Measurements from ENCODE around the gene COQ7. TPM values are rescaled to one million over a fixed set of nuclear protein-coding genes. Genes with fewer than 3 reads are reported as not detected.

COQ7 gene
- polyA plus RNA-seq, 1 experiment, result 14.2 TPM

DNA sequence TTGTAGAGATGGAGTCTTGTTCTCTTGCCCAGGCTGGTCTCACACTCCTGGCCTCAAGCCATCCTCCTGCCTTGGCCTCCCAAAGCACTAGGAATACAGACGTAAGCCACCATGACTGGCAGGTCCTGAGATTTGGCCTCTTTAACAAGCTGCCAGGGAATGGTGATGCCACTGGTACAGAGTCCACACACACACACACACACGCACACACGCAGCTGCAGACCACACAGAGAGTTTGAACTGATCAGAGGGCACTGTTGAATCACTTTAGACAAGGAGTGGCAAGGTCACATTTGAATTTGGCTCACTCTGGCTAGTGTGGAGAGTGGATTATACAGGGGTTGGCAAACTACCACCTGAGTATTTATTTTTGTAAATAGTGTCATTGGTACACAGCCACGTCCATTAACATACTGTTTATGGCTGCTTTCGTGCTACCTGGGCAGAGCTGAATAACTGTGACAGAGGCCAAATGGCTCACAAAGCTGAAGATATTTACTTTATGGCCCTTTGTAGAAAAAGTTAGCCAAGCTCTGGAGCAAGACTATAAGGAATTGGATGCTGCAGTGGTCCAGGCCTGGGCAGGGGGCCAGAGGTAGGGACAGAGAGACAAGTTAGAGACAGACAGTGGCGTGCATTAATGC, 56.2 kb downstream of the COQ7 start:
- peaks cover 6% of the 10 kb centered on the region for H3K9me3 ChIP-seq (ENCODE audit: control insufficient read depth, insufficient read depth, low read length)
- ChIA-PET POLR2A (no interaction called here), CTCF (no interaction called here)
- no peak for DNase-seq (ENCODE audit: low read depth, low spot score)
- TF ChIP-seq, protein P1, sequence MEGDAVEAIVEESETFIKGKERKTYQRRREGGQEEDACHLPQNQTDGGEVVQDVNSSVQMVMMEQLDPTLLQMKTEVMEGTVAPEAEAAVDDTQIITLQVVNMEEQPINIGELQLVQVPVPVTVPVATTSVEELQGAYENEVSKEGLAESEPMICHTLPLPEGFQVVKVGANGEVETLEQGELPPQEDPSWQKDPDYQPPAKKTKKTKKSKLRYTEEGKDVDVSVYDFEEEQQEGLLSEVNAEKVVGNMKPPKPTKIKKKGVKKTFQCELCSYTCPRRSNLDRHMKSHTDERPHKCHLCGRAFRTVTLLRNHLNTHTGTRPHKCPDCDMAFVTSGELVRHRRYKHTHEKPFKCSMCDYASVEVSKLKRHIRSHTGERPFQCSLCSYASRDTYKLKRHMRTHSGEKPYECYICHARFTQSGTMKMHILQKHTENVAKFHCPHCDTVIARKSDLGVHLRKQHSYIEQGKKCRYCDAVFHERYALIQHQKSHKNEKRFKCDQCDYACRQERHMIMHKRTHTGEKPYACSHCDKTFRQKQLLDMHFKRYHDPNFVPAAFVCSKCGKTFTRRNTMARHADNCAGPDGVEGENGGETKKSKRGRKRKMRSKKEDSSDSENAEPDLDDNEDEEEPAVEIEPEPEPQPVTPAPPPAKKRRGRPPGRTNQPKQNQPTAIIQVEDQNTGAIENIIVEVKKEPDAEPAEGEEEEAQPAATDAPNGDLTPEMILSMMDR (IDR thresholded peaks at IDR 0.05; ENCODE audit: low read depth, low read length), result no peak
- H3K4me3 ChIP-seq (ENCODE audit: low read depth, low read length), result no peak overlapping the region
- no peak overlapping the region for H3K27ac ChIP-seq (ENCODE audit: low read depth, low read length)
- no peaks in the 10 kb centered on the region for H3K27me3 ChIP-seq (ENCODE audit: control insufficient read depth, insufficient read depth, low read length)

DNA sequence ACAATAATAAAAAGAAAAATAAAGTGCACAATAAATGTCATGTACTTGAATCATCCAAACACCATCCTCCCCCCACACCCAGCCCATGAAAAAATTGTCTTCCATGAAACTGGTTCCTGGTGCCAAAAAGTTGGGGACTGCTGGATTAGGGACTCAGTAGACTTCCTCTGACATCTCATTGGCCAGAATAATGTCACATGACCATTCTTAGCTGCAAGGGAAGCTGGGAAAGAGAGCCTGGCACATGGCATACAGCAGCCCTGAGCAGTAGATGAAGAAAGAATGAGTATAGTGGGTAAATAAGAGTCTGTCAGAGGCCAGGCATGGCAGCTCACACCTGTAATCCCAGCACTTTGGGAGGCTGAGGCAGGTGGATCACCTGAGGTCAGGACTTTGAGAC, 58.9 kb downstream of the COQ7 start:
- Histone ChIP-seq H3K27me3 (ENCODE audit: control insufficient read depth, insufficient read depth, low read length) (no peaks in the 10 kb centered on the region), H3K27ac (ENCODE audit: low read depth, low read length) (no peak overlapping the region), H3K9me3 (ENCODE audit: control insufficient read depth, insufficient read depth, low read length) (peaks cover 6% of the 10 kb centered on the region), H3K4me3 (ENCODE audit: low read depth, low read length) (no peak overlapping the region)
- DNase-seq (ENCODE audit: low read depth, low spot score), result no peak
- ChIA-PET CTCF (interaction anchor here (1.0 kb wide), 1 partner anchor 54 kb away, joined by 3 read pairs; no protein-coding TSS in a partner anchor), POLR2A (no interaction called here)
- TF ChIP-seq, protein P1 (IDR thresholded peaks at IDR 0.05; ENCODE audit: low read depth, low read length), result no peak

DNA sequence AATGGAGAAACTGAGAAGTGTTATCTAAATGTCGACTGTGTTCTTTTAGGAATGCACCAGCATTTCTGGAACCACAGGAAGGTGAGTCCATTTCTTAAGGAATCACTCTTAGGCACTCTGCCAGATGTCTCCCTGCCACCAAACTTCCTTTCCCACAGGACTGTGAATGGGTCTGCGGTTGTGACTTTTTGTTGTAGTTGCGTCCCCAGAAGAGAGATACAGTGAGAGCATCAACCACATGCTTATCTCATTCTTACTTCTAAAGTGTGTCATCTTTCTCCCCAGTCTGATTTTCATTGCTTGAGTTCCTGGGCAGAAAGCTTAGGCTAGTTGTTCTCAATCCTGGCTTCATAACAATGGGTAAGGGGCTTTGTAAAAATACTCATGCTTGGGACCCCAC, 59.8 kb downstream of the COQ7 start:
- POLR2A ChIA-PET, result no interaction called here
- Histone ChIP-seq H3K4me3 (ENCODE audit: low read depth, low read length) (no peak overlapping the region), H3K27me3 (ENCODE audit: control insufficient read depth, insufficient read depth, low read length) (no peaks in the 10 kb centered on the region), H3K27ac (ENCODE audit: low read depth, low read length) (no peak overlapping the region), H3K9me3 (ENCODE audit: control insufficient read depth, insufficient read depth, low read length) (peaks cover 6% of the 10 kb centered on the region)
- TF ChIP-seq, protein P1 (IDR thresholded peaks at IDR 0.05; ENCODE audit: low read depth, low read length), result no peak
- CTCF ChIA-PET, result no interaction called here
- no peak for DNase-seq (ENCODE audit: low read depth, low spot score)

DNA sequence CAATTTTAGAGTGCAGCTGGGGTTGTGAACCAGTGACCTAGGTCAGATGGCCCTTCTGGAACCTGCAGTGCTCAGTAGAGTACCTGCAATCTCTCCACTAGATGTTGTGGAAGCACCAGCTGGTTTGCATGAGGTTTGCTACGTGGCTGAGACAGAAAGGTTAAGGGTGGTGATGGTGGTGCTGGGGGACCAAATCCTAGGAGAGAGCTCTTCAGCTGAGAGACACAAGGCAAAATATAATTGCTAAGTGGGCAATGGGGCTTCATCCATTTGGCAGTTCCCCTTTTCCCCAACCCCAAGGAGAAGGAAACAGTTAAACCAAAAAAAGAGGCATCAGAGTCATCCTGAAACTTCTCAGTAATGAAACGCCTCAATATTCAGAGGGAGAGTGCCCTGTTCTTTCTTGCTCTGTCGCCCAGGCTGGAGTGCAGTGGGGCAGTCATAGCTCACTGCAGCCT, 60.3 kb downstream of the COQ7 start:
- ChIA-PET CTCF (no interaction called here), POLR2A (interaction anchor here (0.5 kb wide), 1 partner anchor 9 kb away, joined by 4 read pairs; no protein-coding TSS in a partner anchor)
- H3K27ac ChIP-seq (ENCODE audit: low read depth, low read length), result no peak overlapping the region
- no peak for DNase-seq (ENCODE audit: low read depth, low spot score)
- H3K4me3 ChIP-seq (ENCODE audit: low read depth, low read length), result no peak overlapping the region
- H3K27me3 ChIP-seq (ENCODE audit: control insufficient read depth, insufficient read depth, low read length), result no peaks in the 10 kb centered on the region
- TF ChIP-seq, protein P1 (IDR thresholded peaks at IDR 0.05; ENCODE audit: low read depth, low read length), result no peak
- peaks cover 6% of the 10 kb centered on the region for H3K9me3 ChIP-seq (ENCODE audit: control insufficient read depth, insufficient read depth, low read length)

DNA sequence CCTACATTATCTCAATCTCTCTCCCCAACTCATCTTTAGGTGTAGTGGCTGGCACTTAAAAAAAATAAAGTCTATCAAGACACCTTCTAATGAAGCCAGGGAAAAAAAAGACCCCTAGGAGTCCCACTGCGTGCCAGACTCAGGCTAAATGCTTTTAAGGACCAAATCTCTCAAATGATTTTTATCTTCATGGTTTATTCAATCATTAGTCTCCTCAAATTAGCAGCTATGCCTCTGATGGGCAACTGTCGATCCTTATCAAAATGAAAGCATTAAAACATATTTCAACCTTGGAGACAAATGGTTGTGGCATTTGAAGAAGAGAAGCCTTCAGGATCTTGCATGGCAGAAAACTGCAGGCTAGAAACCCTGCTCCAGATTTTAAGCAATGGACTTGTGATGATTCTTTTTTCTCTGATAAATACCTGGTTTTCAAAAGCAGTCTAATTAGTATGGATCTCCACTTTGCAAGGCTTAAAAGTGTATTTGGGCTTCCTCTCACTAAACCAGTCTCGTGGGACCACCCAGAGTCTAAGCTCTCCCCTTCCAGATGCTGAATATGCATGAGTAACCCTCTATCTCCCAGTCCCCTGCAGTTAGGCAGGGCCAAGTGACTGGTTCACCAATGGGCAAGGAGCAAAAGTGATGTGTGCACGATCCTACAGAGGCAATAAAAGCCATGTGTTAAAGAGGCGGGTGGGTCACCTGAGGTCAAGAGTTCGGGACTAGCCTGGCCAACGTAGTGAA, 61.2 kb downstream of the COQ7 start:
- H3K27ac ChIP-seq (ENCODE audit: low read depth, low read length), result no peak overlapping the region
- no peak for DNase-seq (ENCODE audit: low read depth, low spot score)
- peaks cover 6% of the 10 kb centered on the region for H3K9me3 ChIP-seq (ENCODE audit: control insufficient read depth, insufficient read depth, low read length)
- ChIA-PET CTCF (no interaction called here), POLR2A (no interaction called here)
- no peaks in the 10 kb centered on the region for H3K27me3 ChIP-seq (ENCODE audit: control insufficient read depth, insufficient read depth, low read length)
- no peak overlapping the region for H3K4me3 ChIP-seq (ENCODE audit: low read depth, low read length)
- TF ChIP-seq, protein P1 (IDR thresholded peaks at IDR 0.05; ENCODE audit: low read depth, low read length), result no peak
